ENCODE results near the gene IGFL2. TPM values are rescaled to one million over a fixed set of nuclear protein-coding genes. Genes with fewer than 3 reads are reported as not detected.

IGFL2 gene
- total and polyA plus RNA-seq, 4 donors = 0.08 TPM; not detected in 3

DNA sequence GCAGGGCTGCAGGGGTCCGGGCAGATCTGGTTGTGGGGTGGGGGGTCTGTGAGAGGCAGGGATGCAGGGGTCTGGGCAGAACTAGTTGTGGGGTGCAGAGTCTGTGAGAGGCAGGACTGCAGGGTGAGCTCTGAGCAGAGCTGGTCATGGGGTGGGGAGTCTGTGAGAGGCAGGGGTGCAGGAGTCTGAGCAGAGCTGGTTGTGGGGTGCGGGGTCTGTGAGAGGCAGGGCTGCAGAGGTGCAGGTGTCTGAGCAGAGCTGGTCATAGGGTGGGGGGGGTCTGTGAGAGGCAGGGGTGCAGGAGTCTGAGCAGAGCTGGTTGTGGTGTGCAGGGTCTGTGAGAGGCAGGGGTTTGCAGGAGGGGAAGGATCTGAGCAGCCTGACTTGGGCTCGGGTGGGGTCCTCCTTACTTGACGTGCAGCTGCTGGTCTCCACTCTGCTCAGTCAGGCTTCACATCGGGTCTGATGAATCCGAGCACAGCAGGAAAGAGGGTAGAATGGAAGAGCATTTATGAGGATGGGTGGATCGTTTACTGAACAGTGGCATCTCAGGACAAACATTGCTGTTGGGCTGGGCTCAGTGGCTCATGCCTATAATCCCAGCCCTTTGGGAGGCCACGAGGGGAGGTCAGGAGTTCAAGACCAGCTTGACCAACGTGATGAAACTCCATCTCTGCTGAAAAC lies 31.2 kb downstream of the IGFL2 start:
- no peaks in the 10 kb centered on the region for H3K4me1 ChIP-seq (ENCODE audit: control insufficient read depth in 4 of 4, insufficient read depth in 4 of 4, low read length in 3 of 4)
- no peak overlapping the region for H3K9ac ChIP-seq (ENCODE audit: low read depth in 1 of 2, low read length in 2 of 2)
- no peaks in the 10 kb centered on the region for H3K36me3 ChIP-seq (ENCODE audit: control insufficient read depth in 4 of 4, insufficient read depth in 3 of 4, low read depth in 1 of 4, low read length in 3 of 4)
- no peaks in the 10 kb centered on the region for H3K9me3 ChIP-seq (ENCODE audit: control insufficient read depth in 4 of 4, low read length in 3 of 4)
- no peaks in the 10 kb centered on the region for H3K27me3 ChIP-seq (ENCODE audit: control insufficient read depth in 4 of 4, insufficient read depth in 4 of 4, low read length in 3 of 4)
- no peak overlapping the region for H3K27ac ChIP-seq (ENCODE audit: low read depth in 1 of 2, low read length in 2 of 2)
- TF ChIP-seq SP1 (IDR thresholded peaks at IDR 0.05) = no peak
- TF ChIP-seq, protein P1, sequence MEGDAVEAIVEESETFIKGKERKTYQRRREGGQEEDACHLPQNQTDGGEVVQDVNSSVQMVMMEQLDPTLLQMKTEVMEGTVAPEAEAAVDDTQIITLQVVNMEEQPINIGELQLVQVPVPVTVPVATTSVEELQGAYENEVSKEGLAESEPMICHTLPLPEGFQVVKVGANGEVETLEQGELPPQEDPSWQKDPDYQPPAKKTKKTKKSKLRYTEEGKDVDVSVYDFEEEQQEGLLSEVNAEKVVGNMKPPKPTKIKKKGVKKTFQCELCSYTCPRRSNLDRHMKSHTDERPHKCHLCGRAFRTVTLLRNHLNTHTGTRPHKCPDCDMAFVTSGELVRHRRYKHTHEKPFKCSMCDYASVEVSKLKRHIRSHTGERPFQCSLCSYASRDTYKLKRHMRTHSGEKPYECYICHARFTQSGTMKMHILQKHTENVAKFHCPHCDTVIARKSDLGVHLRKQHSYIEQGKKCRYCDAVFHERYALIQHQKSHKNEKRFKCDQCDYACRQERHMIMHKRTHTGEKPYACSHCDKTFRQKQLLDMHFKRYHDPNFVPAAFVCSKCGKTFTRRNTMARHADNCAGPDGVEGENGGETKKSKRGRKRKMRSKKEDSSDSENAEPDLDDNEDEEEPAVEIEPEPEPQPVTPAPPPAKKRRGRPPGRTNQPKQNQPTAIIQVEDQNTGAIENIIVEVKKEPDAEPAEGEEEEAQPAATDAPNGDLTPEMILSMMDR (IDR thresholded peaks at IDR 0.05; ENCODE audit: low read depth, low read length, missing input control) = no peak
- DNase-seq (ENCODE audit: low spot score) = no peak
- 59% methylated on average over 9 of the region's 9 CpGs for WGBS
- no peak overlapping the region for H3K4me3 ChIP-seq (ENCODE audit: low read depth in 1 of 3, low read length in 3 of 3)

DNA sequence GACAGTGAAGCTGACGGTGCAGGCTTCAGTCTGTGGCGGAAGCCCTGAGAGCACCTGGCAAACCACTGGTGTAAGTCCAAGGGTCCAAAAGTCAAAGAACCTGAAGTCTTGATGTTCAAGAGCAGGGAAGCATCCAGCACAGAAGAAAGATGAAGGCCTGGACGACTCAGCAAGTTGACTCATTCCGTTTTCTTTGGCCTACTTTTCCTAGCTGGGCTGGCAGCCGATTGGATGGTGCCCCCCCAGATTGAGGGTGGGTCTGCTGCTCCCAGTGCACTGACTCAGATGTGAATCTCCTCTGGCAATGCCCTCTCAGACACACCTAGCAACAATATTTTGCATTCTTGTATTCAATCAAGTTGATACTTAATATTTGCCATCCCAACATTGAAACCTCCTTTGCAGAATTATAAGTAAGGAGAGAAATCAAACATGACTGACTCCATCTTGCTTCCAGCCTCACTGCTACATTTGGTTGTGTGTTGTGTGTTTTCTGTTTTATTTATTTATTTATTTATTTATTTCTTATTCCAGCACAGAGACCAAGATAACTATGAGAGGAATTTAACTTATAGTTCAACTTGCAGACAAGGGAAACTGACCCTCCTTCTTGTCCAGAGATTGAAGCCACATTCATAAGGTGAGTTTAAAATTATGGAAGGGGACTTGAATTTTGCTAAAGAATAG lies 32.8 kb downstream of the IGFL2 start:
- no peak overlapping the region for H3K4me3 ChIP-seq (ENCODE audit: low read depth in 1 of 3, low read length in 3 of 3)
- H3K9me3 ChIP-seq (ENCODE audit: control insufficient read depth in 4 of 4, low read length in 3 of 4) = no peaks in the 10 kb centered on the region
- peak in 1 of 2 donors; percentile 7 for TF ChIP-seq HNF4A (conservative IDR thresholded peaks at IDR 0.05)
- TF ChIP-seq RXRA (IDR thresholded peaks at IDR 0.05) = no peak
- no peaks in the 10 kb centered on the region for H3K4me1 ChIP-seq (ENCODE audit: control insufficient read depth in 4 of 4, insufficient read depth in 4 of 4, low read length in 3 of 4)
- no peaks in the 10 kb centered on the region for H3K36me3 ChIP-seq (ENCODE audit: control insufficient read depth in 4 of 4, insufficient read depth in 3 of 4, low read depth in 1 of 4, low read length in 3 of 4)
- H3K9ac ChIP-seq (ENCODE audit: low read depth in 1 of 2, low read length in 2 of 2) = no peak overlapping the region
- 78% methylated on average over 5 of the region's 5 CpGs for WGBS
- no peak for DNase-seq (ENCODE audit: low spot score)
- H3K27me3 ChIP-seq (ENCODE audit: control insufficient read depth in 4 of 4, insufficient read depth in 4 of 4, low read length in 3 of 4) = no peaks in the 10 kb centered on the region
- H3K27ac ChIP-seq (ENCODE audit: low read depth in 1 of 2, low read length in 2 of 2) = no peak overlapping the region

DNA sequence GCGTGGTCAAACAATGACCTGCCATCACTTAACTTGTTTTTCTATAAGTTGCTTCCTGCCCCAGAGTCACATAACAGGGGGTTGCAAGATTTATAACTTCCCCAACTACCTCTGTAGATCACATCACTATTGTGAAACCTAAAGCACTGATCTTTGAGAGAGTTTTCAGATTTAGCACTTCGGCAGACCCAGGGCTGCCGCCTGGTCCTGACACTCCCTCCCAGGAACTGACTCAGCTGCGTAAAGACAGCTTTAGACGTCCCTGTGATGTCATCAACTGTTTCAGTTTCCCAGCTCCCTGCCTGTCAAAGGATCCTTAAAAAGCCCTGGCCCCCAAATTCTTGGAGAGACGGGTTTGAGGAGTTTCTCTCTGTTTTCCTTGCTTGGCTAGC lies 33.3 kb downstream of the IGFL2 start:
- H3K27ac ChIP-seq (ENCODE audit: low read depth in 1 of 2, low read length in 2 of 2) = no peak overlapping the region
- H3K36me3 ChIP-seq (ENCODE audit: control insufficient read depth in 4 of 4, insufficient read depth in 3 of 4, low read depth in 1 of 4, low read length in 3 of 4) = no peaks in the 10 kb centered on the region
- DNase-seq (ENCODE audit: low spot score) = no peak
- H3K4me1 ChIP-seq (ENCODE audit: control insufficient read depth in 4 of 4, insufficient read depth in 4 of 4, low read length in 3 of 4) = no peaks in the 10 kb centered on the region
- no peak overlapping the region for H3K4me3 ChIP-seq (ENCODE audit: low read depth in 1 of 3, low read length in 3 of 3)
- H3K9me3 ChIP-seq (ENCODE audit: control insufficient read depth in 4 of 4, low read length in 3 of 4) = no peaks in the 10 kb centered on the region
- H3K9ac ChIP-seq (ENCODE audit: low read depth in 1 of 2, low read length in 2 of 2) = no peak overlapping the region
- WGBS = 67% methylated on average over 6 of the region's 6 CpGs
- H3K27me3 ChIP-seq (ENCODE audit: control insufficient read depth in 4 of 4, insufficient read depth in 4 of 4, low read length in 3 of 4) = no peaks in the 10 kb centered on the region
- TF ChIP-seq EGR1 (IDR thresholded peaks at IDR 0.05; ENCODE audit: low read depth in 2 of 2) (no peak), FOXA2 (IDR thresholded peaks at IDR 0.05) (no peak), YY1 (IDR thresholded peaks at IDR 0.05) (no peak), FOXA1 (IDR thresholded peaks at IDR 0.05) (no peak), RAD21 (IDR thresholded peaks at IDR 0.05) (no peak), SP1 (IDR thresholded peaks at IDR 0.05) (no peak), HNF4G (IDR thresholded peaks at IDR 0.05) (no peak), RXRA (IDR thresholded peaks at IDR 0.05) (no peak), TAF1 (conservative IDR thresholded peaks at IDR 0.05) (no peak), NR2F2 (IDR thresholded peaks at IDR 0.05) (no peak), HNF4A (conservative IDR thresholded peaks at IDR 0.05) (no peak), JUND (IDR thresholded peaks at IDR 0.05) (no peak)
- TF ChIP-seq, protein P2, sequence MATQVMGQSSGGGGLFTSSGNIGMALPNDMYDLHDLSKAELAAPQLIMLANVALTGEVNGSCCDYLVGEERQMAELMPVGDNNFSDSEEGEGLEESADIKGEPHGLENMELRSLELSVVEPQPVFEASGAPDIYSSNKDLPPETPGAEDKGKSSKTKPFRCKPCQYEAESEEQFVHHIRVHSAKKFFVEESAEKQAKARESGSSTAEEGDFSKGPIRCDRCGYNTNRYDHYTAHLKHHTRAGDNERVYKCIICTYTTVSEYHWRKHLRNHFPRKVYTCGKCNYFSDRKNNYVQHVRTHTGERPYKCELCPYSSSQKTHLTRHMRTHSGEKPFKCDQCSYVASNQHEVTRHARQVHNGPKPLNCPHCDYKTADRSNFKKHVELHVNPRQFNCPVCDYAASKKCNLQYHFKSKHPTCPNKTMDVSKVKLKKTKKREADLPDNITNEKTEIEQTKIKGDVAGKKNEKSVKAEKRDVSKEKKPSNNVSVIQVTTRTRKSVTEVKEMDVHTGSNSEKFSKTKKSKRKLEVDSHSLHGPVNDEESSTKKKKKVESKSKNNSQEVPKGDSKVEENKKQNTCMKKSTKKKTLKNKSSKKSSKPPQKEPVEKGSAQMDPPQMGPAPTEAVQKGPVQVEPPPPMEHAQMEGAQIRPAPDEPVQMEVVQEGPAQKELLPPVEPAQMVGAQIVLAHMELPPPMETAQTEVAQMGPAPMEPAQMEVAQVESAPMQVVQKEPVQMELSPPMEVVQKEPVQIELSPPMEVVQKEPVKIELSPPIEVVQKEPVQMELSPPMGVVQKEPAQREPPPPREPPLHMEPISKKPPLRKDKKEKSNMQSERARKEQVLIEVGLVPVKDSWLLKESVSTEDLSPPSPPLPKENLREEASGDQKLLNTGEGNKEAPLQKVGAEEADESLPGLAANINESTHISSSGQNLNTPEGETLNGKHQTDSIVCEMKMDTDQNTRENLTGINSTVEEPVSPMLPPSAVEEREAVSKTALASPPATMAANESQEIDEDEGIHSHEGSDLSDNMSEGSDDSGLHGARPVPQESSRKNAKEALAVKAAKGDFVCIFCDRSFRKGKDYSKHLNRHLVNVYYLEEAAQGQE (IDR thresholded peaks at IDR 0.05) = no peak
- TF ChIP-seq, protein P3, sequence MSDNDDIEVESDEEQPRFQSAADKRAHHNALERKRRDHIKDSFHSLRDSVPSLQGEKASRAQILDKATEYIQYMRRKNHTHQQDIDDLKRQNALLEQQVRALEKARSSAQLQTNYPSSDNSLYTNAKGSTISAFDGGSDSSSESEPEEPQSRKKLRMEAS (IDR thresholded peaks at IDR 0.05) = no peak
- TF ChIP-seq, protein P4, sequence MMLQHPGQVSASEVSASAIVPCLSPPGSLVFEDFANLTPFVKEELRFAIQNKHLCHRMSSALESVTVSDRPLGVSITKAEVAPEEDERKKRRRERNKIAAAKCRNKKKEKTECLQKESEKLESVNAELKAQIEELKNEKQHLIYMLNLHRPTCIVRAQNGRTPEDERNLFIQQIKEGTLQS (IDR thresholded peaks at IDR 0.05) = no peak
- TF ChIP-seq, protein P1 (IDR thresholded peaks at IDR 0.05; ENCODE audit: low read depth, low read length, missing input control) = no peak
- TF ChIP-seq, protein P5, sequence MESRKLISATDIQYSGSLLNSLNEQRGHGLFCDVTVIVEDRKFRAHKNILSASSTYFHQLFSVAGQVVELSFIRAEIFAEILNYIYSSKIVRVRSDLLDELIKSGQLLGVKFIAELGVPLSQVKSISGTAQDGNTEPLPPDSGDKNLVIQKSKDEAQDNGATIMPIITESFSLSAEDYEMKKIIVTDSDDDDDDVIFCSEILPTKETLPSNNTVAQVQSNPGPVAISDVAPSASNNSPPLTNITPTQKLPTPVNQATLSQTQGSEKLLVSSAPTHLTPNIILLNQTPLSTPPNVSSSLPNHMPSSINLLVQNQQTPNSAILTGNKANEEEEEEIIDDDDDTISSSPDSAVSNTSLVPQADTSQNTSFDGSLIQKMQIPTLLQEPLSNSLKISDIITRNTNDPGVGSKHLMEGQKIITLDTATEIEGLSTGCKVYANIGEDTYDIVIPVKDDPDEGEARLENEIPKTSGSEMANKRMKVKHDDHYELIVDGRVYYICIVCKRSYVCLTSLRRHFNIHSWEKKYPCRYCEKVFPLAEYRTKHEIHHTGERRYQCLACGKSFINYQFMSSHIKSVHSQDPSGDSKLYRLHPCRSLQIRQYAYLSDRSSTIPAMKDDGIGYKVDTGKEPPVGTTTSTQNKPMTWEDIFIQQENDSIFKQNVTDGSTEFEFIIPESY (IDR thresholded peaks at IDR 0.05) = no peak
